Fibroblast of lung (primary cell): ENCODE data around the gene DDX31. TPM values are rescaled to one million over a fixed set of nuclear protein-coding genes. Genes with fewer than 3 reads are reported as not detected.

Source experiments
- DNase-seq, 2 donors: peaks; one replicate each; pipeline versions ENCODE4 v3.0.0 to v3.0.0-alpha.2; 2010; ENCODE audit warnings: low read depth in 2 of 2
- H2AFZ ChIP-seq: 2 replicates; pipeline ENCODE4 v1.5.1; 2012; ENCODE audit warnings: low read length, control low read depth, inconsistent platforms
- H3K27ac ChIP-seq: 2 replicates; pipeline ENCODE4 v1.5.1; 2011; ENCODE audit warnings: low read length, control low read depth; ENCODE audit not compliant: insufficient read depth
- H3K27me3 ChIP-seq: 2 replicates; pipeline ENCODE4 v1.5.1; 2011; ENCODE audit warnings: mild to moderate bottlenecking, low read length; ENCODE audit not compliant: control insufficient read depth, insufficient read depth
- H3K36me3 ChIP-seq: 2 replicates; pipeline ENCODE4 v1.5.1; 2011; ENCODE audit warnings: low read length; ENCODE audit not compliant: control insufficient read depth, insufficient read depth
- H3K4me1 ChIP-seq: 2 replicates; pipeline ENCODE4 v1.5.1; 2011; ENCODE audit warnings: low read length; ENCODE audit not compliant: control insufficient read depth, insufficient read depth; ENCODE audit errors: extremely low read depth
- H3K4me2 ChIP-seq: 2 replicates; pipeline ENCODE4 v1.5.1; 2011; ENCODE audit warnings: low read length, control low read depth; ENCODE audit not compliant: insufficient read depth; ENCODE audit errors: extremely low read depth
- H3K4me3 ChIP-seq, 4 experiments: fragments of 200-600 bp in 1 of 4; sonication (generic) in 1 of 4; replicated peaks in 1 of 4; 2 replicates each; pipeline ENCODE4 v1.5.1; 2011 to 2016; ENCODE audit warnings: low read length in 4 of 4, low read depth in 3 of 4, mild to moderate bottlenecking in 3 of 4, control low read depth in 2 of 4, inconsistent platforms in 1 of 4, mixed read lengths in 1 of 4; ENCODE audit not compliant: insufficient read depth in 1 of 4; ENCODE audit errors: control extremely low read depth in 1 of 4
- H3K79me2 ChIP-seq: 2 replicates; pipeline ENCODE4 v1.5.1; 2012; ENCODE audit warnings: mild to moderate bottlenecking, low read length, inconsistent platforms; ENCODE audit not compliant: control insufficient read depth, insufficient read depth
- H3K9ac ChIP-seq: 2 replicates; pipeline ENCODE4 v1.5.1; 2011; ENCODE audit warnings: mild to moderate bottlenecking, low read length, control low read depth; ENCODE audit not compliant: insufficient read depth
- H3K9me3 ChIP-seq: 2 replicates; pipeline ENCODE4 v1.5.1; 2012; ENCODE audit warnings: low read depth, low read length; ENCODE audit not compliant: control insufficient read depth, insufficient read depth
- H4K20me1 ChIP-seq: 2 replicates; pipeline ENCODE4 v1.5.1; 2011; ENCODE audit warnings: low read length; ENCODE audit not compliant: control insufficient read depth, insufficient read depth; ENCODE audit errors: extremely low read depth
- CTCF ChIP-seq, 2 donors: IDR thresholded peaks in 1 of 2; conservative IDR thresholded peaks in 1 of 2; 1 replicate in 1 of 2; 2 replicates in 1 of 2; pipeline ENCODE4 v1.5.1; 2011 to 2012; ENCODE audit warnings: low read length in 2 of 2, control low read depth in 1 of 2, inconsistent platforms in 1 of 2, low read depth in 1 of 2, mild to moderate bottlenecking in 1 of 2
- EZH2 ChIP-seq: IDR thresholded peaks from 2 replicates; pipeline ENCODE4 v1.5.1; 2012; ENCODE audit warnings: low read length, control low read depth, mild to moderate bottlenecking; ENCODE audit errors: missing control alignments
- polyA plus RNA-seq, 2 donors: library from polyadenylated mRNA; depleted of rRNA in 1 of 2; stranded (reverse) in 1 of 2; unstranded in 1 of 2; fragments of >200 nt; gene quantifications; 2 replicates each; pipeline ENCODE4 v1.2.1, GENCODE V29; 2011 to 2012; ENCODE audit warnings: missing spikeins in 1 of 2
- total RNA-seq: library from RNA; depleted of rRNA; stranded (reverse); fragments of >200 nt; gene quantifications from 2 replicates; pipeline ENCODE4 v1.2.1, GENCODE V29; 2014

The DDX31 gene
- total and polyA plus RNA-seq, 2 donors (not counting 1 experiment from before 2014, with no cell fraction given): 10.1 to 10.8 TPM

GRCh38 chr9:132592451-132592850, 77.3 kb downstream of the DDX31 start:
- Histone ChIP-seq H3K79me2 (no peaks in the 10 kb centered on the region), H3K9me3 (no peaks in the 10 kb centered on the region), H3K4me1 (no peaks in the 10 kb centered on the region), H3K36me3 (peaks cover 2% of the 10 kb centered on the region), H2AFZ (no peak overlapping the region), H3K27ac (no peak overlapping the region), H3K4me3 (no peak overlapping the region), H4K20me1 (no peaks in the 10 kb centered on the region), H3K27me3 (peaks cover 36% of the 10 kb centered on the region), H3K9ac (no peak overlapping the region), H3K4me2 (no peak overlapping the region)
- TF ChIP-seq CTCF (conservative IDR thresholded peaks at IDR 0.05 in 1 of 2, IDR thresholded peaks at IDR 0.05 in 1 of 2; ENCODE audit: low read depth in 1 of 2, low read length in 2 of 2) (no peak), EZH2 (no peak)
- no peak for DNase-seq

GRCh38 chr9:132591751-132592314, 78.0 kb downstream of the DDX31 start:
- no peak overlapping the region for H2AFZ ChIP-seq
- no peaks in the 10 kb centered on the region for H3K9me3 ChIP-seq
- H3K27ac ChIP-seq: no peak overlapping the region
- H3K9ac ChIP-seq: no peak overlapping the region
- no peak overlapping the region for H3K4me3 ChIP-seq
- no peaks in the 10 kb centered on the region for H3K4me1 ChIP-seq
- H4K20me1 ChIP-seq: no peaks in the 10 kb centered on the region
- peaks cover 42% of the 10 kb centered on the region for H3K27me3 ChIP-seq
- peaks cover 2% of the 10 kb centered on the region for H3K36me3 ChIP-seq
- no peak for DNase-seq
- TF ChIP-seq CTCF (conservative IDR thresholded peaks at IDR 0.05 in 1 of 2, IDR thresholded peaks at IDR 0.05 in 1 of 2; ENCODE audit: low read depth in 1 of 2, low read length in 2 of 2) (no peak), EZH2 (no peak)
- H3K79me2 ChIP-seq: no peaks in the 10 kb centered on the region
- no peak overlapping the region for H3K4me2 ChIP-seq

GRCh38 chr9:132591244-132591643, 78.5 kb downstream of the DDX31 start:
- no peak overlapping the region for H3K27ac ChIP-seq
- peaks cover 2% of the 10 kb centered on the region for H3K36me3 ChIP-seq
- no peaks in the 10 kb centered on the region for H3K4me1 ChIP-seq
- H3K9me3 ChIP-seq: no peaks in the 10 kb centered on the region
- TF ChIP-seq EZH2 (no peak), CTCF (conservative IDR thresholded peaks at IDR 0.05 in 1 of 2, IDR thresholded peaks at IDR 0.05 in 1 of 2; ENCODE audit: low read depth in 1 of 2, low read length in 2 of 2) (no peak)
- H3K9ac ChIP-seq: no peak overlapping the region
- no peak for DNase-seq
- H3K4me3 ChIP-seq: no peak overlapping the region
- no peak overlapping the region for H2AFZ ChIP-seq
- H3K4me2 ChIP-seq: no peak overlapping the region
- no peaks in the 10 kb centered on the region for H4K20me1 ChIP-seq
- H3K79me2 ChIP-seq: no peaks in the 10 kb centered on the region
- H3K27me3 ChIP-seq: peaks cover 48% of the 10 kb centered on the region
